HEK293 (cell line): Measurements from ENCODE around the gene ST7.
A peak's percentile ranks its signal among the peaks of the same experiment; 100 is the strongest.

ENCODE experiments used
- CTCF ChIA-PET: fragments of 350-600 bp; formaldehyde crosslinking; extraction: SDS; loops from one replicate; lab custom pipeline; 2021; ENCODE audit warnings: antibody characterized with exemption; lab: Yijun Ruan, JAX
- POLR2A ChIA-PET: fragments of 300-600 bp; formaldehyde crosslinking; extraction: SDS; loops from one replicate; lab custom pipeline; 2020; ENCODE audit warnings: antibody characterized with exemption, inconsistent platforms; lab: Yijun Ruan, JAX
- H3K27ac ChIP-seq: fragments of 200-500 bp; sonication (Bioruptor generic); 2 replicates; pipeline ENCODE4 v1.5.1; 2014; ENCODE audit warnings: low read depth, low read length, control low read depth, inconsistent platforms; ENCODE audit errors: extremely low read depth
- H3K36me3 ChIP-seq, 2 experiments: fragments of 200-500 bp in 1 of 2; sonication (Bioruptor generic) in 1 of 2; 1 replicate in 1 of 2; 2 replicates in 1 of 2; pipeline ENCODE4 v1.5.1; 2014 to 2017; ENCODE audit warnings: inconsistent platforms in 2 of 2, low read length in 2 of 2; ENCODE audit not compliant: control insufficient read depth in 2 of 2, insufficient read depth in 1 of 2
- H3K4me1 ChIP-seq: fragments of 200-500 bp; sonication (Bioruptor generic); 2 replicates; pipeline ENCODE4 v1.5.1; 2014; ENCODE audit warnings: mild to moderate bottlenecking, low read length, inconsistent platforms; ENCODE audit not compliant: control insufficient read depth, insufficient read depth
- H3K4me3 ChIP-seq: 2 replicates; pipeline ENCODE4 v1.5.1; 2011; ENCODE audit warnings: low read depth, mild to moderate bottlenecking, control low read depth, low read length, moderate library complexity
- H3K9me3 ChIP-seq: fragments of 200-500 bp; sonication (Bioruptor generic); 2 replicates; pipeline ENCODE4 v1.5.1; 2014; ENCODE audit warnings: low read depth, low read length, inconsistent platforms; ENCODE audit not compliant: control insufficient read depth, insufficient read depth
- PRDM1 ChIP-seq: fragments of 450-650 bp; formaldehyde crosslinking; IDR thresholded peaks from 2 replicates; pipeline ENCODE4; 2016; ENCODE audit warnings: missing biosample characterization, missing genetic modification characterization
- PRDM10 ChIP-seq: fragments of 450-650 bp; formaldehyde crosslinking; IDR thresholded peaks from 2 replicates; pipeline ENCODE4 v1.5.1; 2016; ENCODE audit warnings: missing biosample characterization, missing genetic modification characterization
- PRDM6 ChIP-seq: fragments of 450-650 bp; formaldehyde crosslinking; IDR thresholded peaks from 2 replicates; pipeline ENCODE4 v1.5.1; 2017; ENCODE audit warnings: missing biosample characterization, missing genetic modification characterization
- REPIN1 ChIP-seq: fragments of 450-650 bp; formaldehyde crosslinking; IDR thresholded peaks from 2 replicates; pipeline ENCODE4 v1.5.1; 2017; ENCODE audit warnings: missing biosample characterization, missing genetic modification characterization, low read depth
- YY1 ChIP-seq: fragments of 450-650 bp; formaldehyde crosslinking; IDR thresholded peaks from 2 replicates; pipeline ENCODE4 v1.5.1; 2018; ENCODE audit warnings: missing biosample characterization, missing genetic modification characterization
- ZBTB17 ChIP-seq: fragments of 450-650 bp; formaldehyde crosslinking; IDR thresholded peaks from 2 replicates; pipeline ENCODE4 v1.5.1; 2016; ENCODE audit warnings: missing biosample characterization, missing genetic modification characterization
- ZBTB20 ChIP-seq: fragments of 450-650 bp; formaldehyde crosslinking; IDR thresholded peaks from 2 replicates; pipeline ENCODE4 v1.5.1; 2016; ENCODE audit warnings: missing biosample characterization, missing genetic modification characterization
- ZFP3 ChIP-seq: fragments of 450-650 bp; formaldehyde crosslinking; IDR thresholded peaks from 2 replicates; pipeline ENCODE4 v1.5.1; 2016; ENCODE audit warnings: low read depth, missing biosample characterization, missing genetic modification characterization
- ZNF169 ChIP-seq: fragments of 450-650 bp; formaldehyde crosslinking; IDR thresholded peaks from 2 replicates; pipeline ENCODE4 v1.5.1; 2016; ENCODE audit warnings: missing biosample characterization, missing genetic modification characterization
- ZNF324 ChIP-seq: fragments of 450-650 bp; formaldehyde crosslinking; IDR thresholded peaks from 2 replicates; pipeline ENCODE4 v1.5.1; 2016; ENCODE audit warnings: missing biosample characterization, missing genetic modification characterization
- ZNF416 ChIP-seq: fragments of 450-650 bp; formaldehyde crosslinking; IDR thresholded peaks from 2 replicates; pipeline ENCODE4 v1.5.1; 2016; ENCODE audit warnings: missing biosample characterization, missing genetic modification characterization
- ZNF530 ChIP-seq: fragments of 450-650 bp; formaldehyde crosslinking; IDR thresholded peaks from 2 replicates; pipeline ENCODE4 v1.5.1; 2016; ENCODE audit warnings: low read depth, missing biosample characterization, missing genetic modification characterization
- ZNF548 ChIP-seq: fragments of 450-650 bp; formaldehyde crosslinking; IDR thresholded peaks from 2 replicates; pipeline ENCODE4 v1.5.1; 2016; ENCODE audit warnings: missing biosample characterization, missing genetic modification characterization
- TF ChIP-seq, protein P1 (sequence below): fragments of 450-650 bp; IDR thresholded peaks from 2 replicates; pipeline ENCODE4 v1.5.1; 2018; ENCODE audit warnings: missing biosample characterization, mild to moderate bottlenecking, missing genetic modification characterization
- TF ChIP-seq, protein P2 (sequence below): fragments of 450-650 bp; formaldehyde crosslinking; IDR thresholded peaks from 2 replicates; pipeline ENCODE4 v1.5.1; 2017; ENCODE audit warnings: missing biosample characterization, missing genetic modification characterization

The ST7 gene

DNA sequence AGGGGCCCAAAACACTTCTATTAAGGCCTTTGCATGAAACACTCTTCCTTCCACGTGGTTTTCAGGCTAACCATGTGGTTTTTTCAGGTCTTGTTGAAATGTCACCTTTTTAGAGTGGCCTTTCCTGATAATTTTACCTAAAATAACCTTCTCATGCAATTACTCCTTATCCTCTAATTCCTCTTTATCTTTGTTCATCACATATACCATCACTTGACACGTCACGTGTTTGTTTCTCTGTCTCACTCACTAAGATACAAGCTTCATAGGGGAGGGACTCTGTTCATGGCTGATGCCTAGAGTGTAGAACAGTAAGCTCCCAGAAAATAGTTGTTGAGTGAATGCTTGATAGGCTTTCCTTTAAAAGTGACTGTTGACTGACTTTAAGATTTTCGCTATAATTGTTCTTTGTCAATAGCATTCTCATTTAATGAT lies 63.7 kb downstream of the ST7 start:
- ChIA-PET POLR2A (no interaction called here), CTCF (no interaction called here)
- no peak overlapping the region for H3K4me3 ChIP-seq
- peaks cover 16% of the 10 kb centered on the region; the same call in 1 of the 2 replicates for H3K4me1 ChIP-seq
- TF ChIP-seq PRDM1 (tag by site-specific recombination) (0 out of 2 replicates have a peak, but pooled peaks have one; percentile 11), ZBTB17 (tag by site-specific recombination) (peak; percentile 51), PRDM10 (no peak), PRDM6 (tag by site-specific recombination) (peak; percentile 13; the same call in 1 of the 2 replicates)
- no peaks in the 10 kb centered on the region for H3K36me3 ChIP-seq
- H3K9me3 ChIP-seq, result no peaks in the 10 kb centered on the region
- H3K27ac ChIP-seq, result no peak overlapping the region

DNA sequence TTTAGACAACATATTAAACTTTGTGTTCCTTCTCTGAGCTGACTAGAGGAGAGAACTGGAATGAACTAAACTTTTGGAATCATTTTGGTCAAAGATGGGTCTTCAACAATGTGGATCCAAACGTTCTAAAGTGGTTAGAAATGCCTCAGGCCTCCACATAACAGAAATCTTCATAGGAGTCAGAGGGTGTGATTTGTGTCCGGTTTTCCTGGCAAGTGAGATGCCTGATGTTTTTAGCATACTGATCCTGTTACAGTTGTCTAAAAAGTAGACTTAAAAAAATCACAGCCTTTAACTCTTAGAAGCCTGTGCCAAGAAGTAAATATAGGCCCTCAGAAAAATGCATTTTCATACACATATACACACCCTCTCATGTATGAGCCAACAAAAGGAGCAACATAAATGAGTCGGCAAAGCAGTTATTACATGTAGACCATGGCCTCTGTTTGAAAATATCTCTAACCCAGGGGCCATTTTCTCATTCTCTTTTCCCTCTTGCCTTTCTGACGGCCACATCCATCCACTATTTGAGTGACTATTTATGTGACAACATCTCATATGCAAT lies 64.5 kb downstream of the ST7 start:
- TF ChIP-seq, protein P1, sequence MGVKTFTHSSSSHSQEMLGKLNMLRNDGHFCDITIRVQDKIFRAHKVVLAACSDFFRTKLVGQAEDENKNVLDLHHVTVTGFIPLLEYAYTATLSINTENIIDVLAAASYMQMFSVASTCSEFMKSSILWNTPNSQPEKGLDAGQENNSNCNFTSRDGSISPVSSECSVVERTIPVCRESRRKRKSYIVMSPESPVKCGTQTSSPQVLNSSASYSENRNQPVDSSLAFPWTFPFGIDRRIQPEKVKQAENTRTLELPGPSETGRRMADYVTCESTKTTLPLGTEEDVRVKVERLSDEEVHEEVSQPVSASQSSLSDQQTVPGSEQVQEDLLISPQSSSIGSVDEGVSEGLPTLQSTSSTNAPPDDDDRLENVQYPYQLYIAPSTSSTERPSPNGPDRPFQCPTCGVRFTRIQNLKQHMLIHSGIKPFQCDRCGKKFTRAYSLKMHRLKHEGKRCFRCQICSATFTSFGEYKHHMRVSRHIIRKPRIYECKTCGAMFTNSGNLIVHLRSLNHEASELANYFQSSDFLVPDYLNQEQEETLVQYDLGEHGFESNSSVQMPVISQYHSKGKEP (tag by site-specific recombination), result no peak
- TF ChIP-seq ZNF530 (tag by site-specific recombination), result no peak
- no peak for TF ChIP-seq ZBTB20
- TF ChIP-seq ZBTB17 (tag by site-specific recombination), result no peak
- TF ChIP-seq, protein P2, sequence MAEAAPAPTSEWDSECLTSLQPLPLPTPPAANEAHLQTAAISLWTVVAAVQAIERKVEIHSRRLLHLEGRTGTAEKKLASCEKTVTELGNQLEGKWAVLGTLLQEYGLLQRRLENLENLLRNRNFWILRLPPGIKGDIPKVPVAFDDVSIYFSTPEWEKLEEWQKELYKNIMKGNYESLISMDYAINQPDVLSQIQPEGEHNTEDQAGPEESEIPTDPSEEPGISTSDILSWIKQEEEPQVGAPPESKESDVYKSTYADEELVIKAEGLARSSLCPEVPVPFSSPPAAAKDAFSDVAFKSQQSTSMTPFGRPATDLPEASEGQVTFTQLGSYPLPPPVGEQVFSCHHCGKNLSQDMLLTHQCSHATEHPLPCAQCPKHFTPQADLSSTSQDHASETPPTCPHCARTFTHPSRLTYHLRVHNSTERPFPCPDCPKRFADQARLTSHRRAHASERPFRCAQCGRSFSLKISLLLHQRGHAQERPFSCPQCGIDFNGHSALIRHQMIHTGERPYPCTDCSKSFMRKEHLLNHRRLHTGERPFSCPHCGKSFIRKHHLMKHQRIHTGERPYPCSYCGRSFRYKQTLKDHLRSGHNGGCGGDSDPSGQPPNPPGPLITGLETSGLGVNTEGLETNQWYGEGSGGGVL (tag by site-specific recombination), result no peak
- TF ChIP-seq ZNF548 (tag by site-specific recombination), result no peak
- no peak for TF ChIP-seq ZNF169 (tag by site-specific recombination)
- TF ChIP-seq YY1, result no peak
- TF ChIP-seq ZFP3 (tag by site-specific recombination), result no peak
- no peak for TF ChIP-seq ZNF324
- no peak for TF ChIP-seq REPIN1 (tag by site-specific recombination)
- no peak for TF ChIP-seq ZNF416 (tag by site-specific recombination)
- ChIA-PET POLR2A (no interaction called here), CTCF (no interaction called here)
- no peaks in the 10 kb centered on the region for H3K9me3 ChIP-seq
- H3K27ac ChIP-seq, result no peak overlapping the region
- no peak overlapping the region for H3K4me3 ChIP-seq
- no peaks in the 10 kb centered on the region for H3K36me3 ChIP-seq
- peaks cover 16% of the 10 kb centered on the region; the same call in 1 of the 2 replicates for H3K4me1 ChIP-seq
